ENCODE data around the gene DRAM2. TPM values are rescaled to one million over a fixed set of nuclear protein-coding genes. Genes with fewer than 3 reads are reported as not detected.
"Not testable (repeated sequence)": the region's sequence is repeated elsewhere in the genome, so short reads cannot be mapped to it uniquely, and the experiment has no call there.

The DRAM2 gene
- total and polyA plus RNA-seq, 2 donors (not counting 1 experiment from before 2014, with no cell fraction given) = 75.8 to 107 TPM

- Histone ChIP-seq H3K4me1 (ENCODE audit: control insufficient read depth, extremely low read depth, insufficient read depth, low read length) (no peaks in the 10 kb centered on the region), H3K9ac (ENCODE audit: insufficient read depth, low read length) (no peak overlapping the region), H4K20me1 (ENCODE audit: control insufficient read depth, extremely low read depth, insufficient read depth, low read length) (no peaks in the 10 kb centered on the region), H2AFZ (ENCODE audit: low read length) (no peak overlapping the region), H3K27me3 (ENCODE audit: control insufficient read depth, insufficient read depth, low read length) (no peaks in the 10 kb centered on the region), H3K9me3 (ENCODE audit: control insufficient read depth, insufficient read depth, low read depth, low read length) (no peaks in the 10 kb centered on the region), H3K79me2 (ENCODE audit: control insufficient read depth, insufficient read depth, low read length) (no peaks in the 10 kb centered on the region), H3K4me3 (replicated peaks in 1 of 4; ENCODE audit: control extremely low read depth in 1 of 4, insufficient read depth in 1 of 4, low read depth in 3 of 4, low read length in 4 of 4) (no peak overlapping the region), H3K4me2 (ENCODE audit: extremely low read depth, insufficient read depth, low read length) (no peak overlapping the region), H3K36me3 (ENCODE audit: control insufficient read depth, insufficient read depth, low read length) (no peaks in the 10 kb centered on the region), H3K27ac (ENCODE audit: insufficient read depth, low read length) (no peak overlapping the region)
- TF ChIP-seq EZH2 (IDR thresholded peaks at IDR 0.05; ENCODE audit: low read length, missing control alignments) (no peak), CTCF (conservative IDR thresholded peaks at IDR 0.05 in 1 of 2, IDR thresholded peaks at IDR 0.05 in 1 of 2; ENCODE audit: low read depth in 1 of 2, low read length in 2 of 2) (no peak)
- peak; percentile 10 to 37 for DNase-seq (ENCODE audit: low read depth in 2 of 2)
Observed at GRCh38 chr1:111082421-111083203, 57.3 kb downstream of the DRAM2 start.

- not testable (repeated sequence) for H3K9ac ChIP-seq (ENCODE audit: insufficient read depth, low read length); H3K79me2 ChIP-seq (ENCODE audit: control insufficient read depth, insufficient read depth, low read length)
Observed at GRCh38 chr1:111079329-111079728, 60.6 kb downstream of the DRAM2 start.

GRCh38 chr1:111077312-111077711 lies 62.6 kb downstream of the DRAM2 start:
- H3K4me2 ChIP-seq (ENCODE audit: extremely low read depth, insufficient read depth, low read length); H4K20me1 ChIP-seq (ENCODE audit: control insufficient read depth, extremely low read depth, insufficient read depth, low read length); H3K27ac ChIP-seq (ENCODE audit: insufficient read depth, low read length); DNase-seq (ENCODE audit: low read depth in 2 of 2); H3K36me3 ChIP-seq (ENCODE audit: control insufficient read depth, insufficient read depth, low read length); H3K79me2 ChIP-seq (ENCODE audit: control insufficient read depth, insufficient read depth, low read length); H3K9ac ChIP-seq (ENCODE audit: insufficient read depth, low read length); H3K9me3 ChIP-seq (ENCODE audit: control insufficient read depth, insufficient read depth, low read depth, low read length); H3K4me1 ChIP-seq (ENCODE audit: control insufficient read depth, extremely low read depth, insufficient read depth, low read length); H3K4me3 ChIP-seq (replicated peaks in 1 of 4; ENCODE audit: control extremely low read depth in 1 of 4, insufficient read depth in 1 of 4, low read depth in 3 of 4, low read length in 4 of 4); H3K27me3 ChIP-seq (ENCODE audit: control insufficient read depth, insufficient read depth, low read length); H2AFZ ChIP-seq (ENCODE audit: low read length): not testable (repeated sequence)

More at GRCh38 chr1:111079329-111079728, 60.6 kb downstream of the DRAM2 start:
- not testable (repeated sequence) for H2AFZ ChIP-seq (ENCODE audit: low read length); H3K9me3 ChIP-seq (ENCODE audit: control insufficient read depth, insufficient read depth, low read depth, low read length); H3K27ac ChIP-seq (ENCODE audit: insufficient read depth, low read length); H3K36me3 ChIP-seq (ENCODE audit: control insufficient read depth, insufficient read depth, low read length); H3K4me1 ChIP-seq (ENCODE audit: control insufficient read depth, extremely low read depth, insufficient read depth, low read length); H3K27me3 ChIP-seq (ENCODE audit: control insufficient read depth, insufficient read depth, low read length); DNase-seq (ENCODE audit: low read depth in 2 of 2); H3K4me3 ChIP-seq (replicated peaks in 1 of 4; ENCODE audit: control extremely low read depth in 1 of 4, insufficient read depth in 1 of 4, low read depth in 3 of 4, low read length in 4 of 4); H4K20me1 ChIP-seq (ENCODE audit: control insufficient read depth, extremely low read depth, insufficient read depth, low read length); H3K4me2 ChIP-seq (ENCODE audit: extremely low read depth, insufficient read depth, low read length)

Other genes with a start within 250 kb of the DRAM2 start
- gene LRIF1, start 176.2 kb downstream of the DRAM2 start, total RNA-seq = 11.0 and 17.2 TPM in 2 replicates
- 9.8 and 11.9 TPM in 2 replicates for gene LRIF1, start 176.2 kb downstream of the DRAM2 start, polyA plus RNA-seq
- gene CEPT1, start 130 bp upstream of the DRAM2 start, total RNA-seq = 74.5 and 90.4 TPM in 2 replicates
- gene CEPT1, start 130 bp upstream of the DRAM2 start, polyA plus RNA-seq = 20.7 and 26.4 TPM in 2 replicates
- 15.7 and 19.5 TPM in 2 replicates for gene DENND2D, start 60.6 kb upstream of the DRAM2 start, total RNA-seq
- 2.2 and 2.5 TPM in 2 replicates for gene DENND2D, start 60.6 kb upstream of the DRAM2 start, polyA plus RNA-seq
- 1.5 and 10.3 TPM in 2 replicates for gene CHI3L2, start 87.6 kb upstream of the DRAM2 start, total RNA-seq
- gene CHI3L2, start 87.6 kb upstream of the DRAM2 start, polyA plus RNA-seq = 0.66 and 3.8 TPM in 2 replicates
- gene CHIA, start 150.8 kb upstream of the DRAM2 start, total RNA-seq = not detected in 2 replicates
- not detected in 2 replicates for gene CHIA, start 150.8 kb upstream of the DRAM2 start, polyA plus RNA-seq

Data from fibroblast of lung (primary cell).